Stimulated activated CD4-positive, alpha-beta T cell treated with anti-CD3 and anti-CD28 coated beads, Interleukin-15, amount 100 ng/mL, for 48 hours (primary cell): Measurements from ENCODE around the gene HSD17B10.
"Not testable (repeated sequence)": the region's sequence is repeated elsewhere in the genome, so short reads cannot be mapped to it uniquely, and the experiment has no call there.

Experiments used
- DNase-seq, 2 donors: peaks; one replicate each; pipeline ENCODE4 v3.0.0-alpha.2; 2020; ENCODE audit warnings: low read depth in 2 of 2

The HSD17B10 gene

GRCh38 chrX:53433651-53434639 is at the start of gene HSD17B10:
Gene HSD17B10, minus strand, starts transcription at chrX:53434370. Its CDS starts 25 bp downstream, at chrX:53434345.
- peak; percentile 72 to 84 for DNase-seq

GRCh38 chrX:53483416-53483815 is 49.2 kb upstream of the HSD17B10 start:
- no peak for DNase-seq

- peak; percentile 7 to 40 for DNase-seq
These were observed 47.8 kb upstream of the HSD17B10 start for GRCh38 chrX:53481816-53482465.

GRCh38 chrX:53481093-53481492 is 46.9 kb upstream of the HSD17B10 start:
- peak in 1 of 2 donors; percentile 4 for DNase-seq

GRCh38 chrX:53479301-53479700 is 45.1 kb upstream of the HSD17B10 start:
- DNase-seq: no peak

GRCh38 chrX:53476371-53476770 is 42.2 kb upstream of the HSD17B10 start:
- no peak for DNase-seq

- DNase-seq: no peak
These were observed 40.5 kb upstream of the HSD17B10 start for GRCh38 chrX:53474707-53475106.

GRCh38 chrX:53471346-53471745 is 37.2 kb upstream of the HSD17B10 start:
- DNase-seq: no peak

GRCh38 chrX:53468659-53469058 is 34.5 kb upstream of the HSD17B10 start:
- DNase-seq: not testable (repeated sequence)

- no peak for DNase-seq
These were observed 23.9 kb upstream of the HSD17B10 start for GRCh38 chrX:53458082-53458481.

- no peak for DNase-seq
These were observed 22.1 kb upstream of the HSD17B10 start for GRCh38 chrX:53456254-53456653.

GRCh38 chrX:53452812-53453211 is 18.6 kb upstream of the HSD17B10 start:
- no peak for DNase-seq

GRCh38 chrX:53449632-53450031 is 15.5 kb upstream of the HSD17B10 start:
- no peak for DNase-seq

- no peak for DNase-seq
These were observed 13.3 kb upstream of the HSD17B10 start for GRCh38 chrX:53447441-53447840.

GRCh38 chrX:53445977-53446376 is 11.8 kb upstream of the HSD17B10 start:
- DNase-seq: peak in 1 of 2 donors; percentile 47

- no peak for DNase-seq
These were observed 8.1 kb upstream of the HSD17B10 start for GRCh38 chrX:53442322-53442631.

GRCh38 chrX:53441531-53442321 is 7.6 kb upstream of the HSD17B10 start:
- DNase-seq: peak; percentile 50 to 68

GRCh38 chrX:53440621-53441517 is 6.7 kb upstream of the HSD17B10 start:
- DNase-seq: no peak

- DNase-seq: no peak
These were observed 5.9 kb upstream of the HSD17B10 start for GRCh38 chrX:53440101-53440500.

GRCh38 chrX:53438832-53439230 is 4.7 kb upstream of the HSD17B10 start:
- DNase-seq: no peak

GRCh38 chrX:53438174-53438831 is 4.1 kb upstream of the HSD17B10 start:
- no peak for DNase-seq
